HCT116 (cell line): ENCODE data around the gene LSP1.

Source experiments
- CEBPB ChIP-seq: IDR thresholded peaks from 2 replicates; pipeline ENCODE4 v1.6.1; 2012; ENCODE audit warnings: low read depth
- ELF1 ChIP-seq: IDR thresholded peaks from 2 replicates; pipeline ENCODE4 v1.6.1; 2012; ENCODE audit warnings: low read depth, borderline replicate concordance
- POLR2A ChIP-seq: IDR thresholded peaks from 2 replicates; pipeline ENCODE4 v1.7.0; 2011; ENCODE audit warnings: borderline replicate concordance; ENCODE audit not compliant: insufficient read depth, insufficient read length; ENCODE audit errors: extremely low read depth
- POLR2AphosphoS5 ChIP-seq: IDR thresholded peaks from 2 replicates; pipeline ENCODE4 v1.6.1; 2011; ENCODE audit warnings: mild to moderate bottlenecking, low read depth, low read length, moderate library complexity
- SIN3A ChIP-seq: IDR thresholded peaks from 2 replicates; pipeline ENCODE4 v1.6.1; 2012; ENCODE audit warnings: low read depth
- YY1 ChIP-seq: IDR thresholded peaks from 2 replicates; pipeline ENCODE4 v1.6.1; 2011; ENCODE audit warnings: low read length, low read depth, moderate library complexity, mild to moderate bottlenecking; ENCODE audit not compliant: insufficient replicate concordance; ENCODE audit errors: extremely low read depth
- ZFX ChIP-seq: fragments of 450-650 bp; IDR thresholded peaks from 2 replicates; pipeline ENCODE4 v1.6.1; 2017
- TF ChIP-seq, protein P1 (sequence below), 3 experiments: fragments of 200-600 bp in 1 of 3; sonication (generic) in 1 of 3; IDR thresholded peaks in 2 of 3; conservative IDR thresholded peaks in 1 of 3; 2 replicates each; pipeline ENCODE4 v1.5.1; 2012 to 2017; ENCODE audit warnings: low read depth in 2 of 3, low read length in 2 of 3, antibody characterized with exemption in 1 of 3, borderline replicate concordance in 1 of 3, control low read depth in 1 of 3, mild to moderate bottlenecking in 1 of 3, mixed read lengths in 1 of 3, mixed run types in 1 of 3, moderate library complexity in 1 of 3; ENCODE audit not compliant: insufficient read depth in 1 of 3
- TF ChIP-seq, protein P2 (sequence below): IDR thresholded peaks from 2 replicates; pipeline ENCODE4 v1.6.1; 2012
- TF ChIP-seq, protein P3 (sequence below): IDR thresholded peaks from 2 replicates; pipeline ENCODE4 v1.6.1; 2011; ENCODE audit warnings: mild to moderate bottlenecking, low read length, moderate library complexity; ENCODE audit not compliant: insufficient replicate concordance; ENCODE audit errors: extremely low read depth

DNA sequence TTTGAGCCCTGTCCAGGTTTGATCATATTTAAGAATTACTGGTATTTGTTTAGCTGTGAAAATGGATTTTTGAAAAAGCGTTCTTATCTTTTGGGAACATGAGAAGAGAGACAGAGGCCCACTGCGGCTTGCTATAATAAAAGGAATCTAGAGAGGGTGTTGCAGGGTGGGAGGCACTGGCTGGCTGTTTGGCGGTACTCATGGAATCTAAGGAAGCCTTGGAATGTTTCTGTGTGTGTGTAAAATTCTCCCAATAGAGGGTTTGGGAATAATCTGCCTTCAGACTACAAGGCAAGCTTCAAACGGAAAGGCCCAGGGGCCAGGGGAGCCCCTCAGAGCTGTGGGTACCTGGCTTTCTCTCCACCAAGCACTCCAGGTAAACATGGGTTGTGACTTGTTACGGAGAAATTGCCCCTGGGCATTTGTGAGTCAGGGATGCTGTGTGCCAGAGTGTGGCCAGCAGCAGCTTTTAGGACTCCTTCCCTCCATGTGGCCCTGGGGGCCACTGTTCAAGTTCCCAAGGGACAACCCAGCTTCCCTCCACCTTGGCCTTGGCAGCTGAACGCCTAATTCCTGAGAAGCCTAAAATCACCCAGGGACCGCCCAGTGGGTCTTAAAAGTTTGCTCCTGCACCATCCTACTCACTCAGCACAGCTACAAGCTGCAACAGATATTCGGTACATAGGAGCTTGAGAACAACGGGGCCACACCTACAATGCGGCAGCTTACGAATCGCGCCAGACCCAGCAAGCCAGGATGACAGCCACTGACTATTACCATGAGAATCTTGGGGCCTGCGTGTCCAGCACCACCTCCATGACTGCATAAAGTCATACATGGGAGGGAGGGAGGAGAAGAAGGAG, 32.2 kb upstream of the LSP1 start:
- TF ChIP-seq, protein P1, sequence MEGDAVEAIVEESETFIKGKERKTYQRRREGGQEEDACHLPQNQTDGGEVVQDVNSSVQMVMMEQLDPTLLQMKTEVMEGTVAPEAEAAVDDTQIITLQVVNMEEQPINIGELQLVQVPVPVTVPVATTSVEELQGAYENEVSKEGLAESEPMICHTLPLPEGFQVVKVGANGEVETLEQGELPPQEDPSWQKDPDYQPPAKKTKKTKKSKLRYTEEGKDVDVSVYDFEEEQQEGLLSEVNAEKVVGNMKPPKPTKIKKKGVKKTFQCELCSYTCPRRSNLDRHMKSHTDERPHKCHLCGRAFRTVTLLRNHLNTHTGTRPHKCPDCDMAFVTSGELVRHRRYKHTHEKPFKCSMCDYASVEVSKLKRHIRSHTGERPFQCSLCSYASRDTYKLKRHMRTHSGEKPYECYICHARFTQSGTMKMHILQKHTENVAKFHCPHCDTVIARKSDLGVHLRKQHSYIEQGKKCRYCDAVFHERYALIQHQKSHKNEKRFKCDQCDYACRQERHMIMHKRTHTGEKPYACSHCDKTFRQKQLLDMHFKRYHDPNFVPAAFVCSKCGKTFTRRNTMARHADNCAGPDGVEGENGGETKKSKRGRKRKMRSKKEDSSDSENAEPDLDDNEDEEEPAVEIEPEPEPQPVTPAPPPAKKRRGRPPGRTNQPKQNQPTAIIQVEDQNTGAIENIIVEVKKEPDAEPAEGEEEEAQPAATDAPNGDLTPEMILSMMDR (IDR thresholded peaks at IDR 0.05 in 2 of 3, conservative IDR thresholded peaks at IDR 0.05 in 1 of 3; ENCODE audit: borderline replicate concordance in 1 of 3, insufficient read depth in 1 of 3, low read depth in 2 of 3, low read length in 2 of 3), result no peak
- no peak for TF ChIP-seq POLR2A
- TF ChIP-seq, protein P2, sequence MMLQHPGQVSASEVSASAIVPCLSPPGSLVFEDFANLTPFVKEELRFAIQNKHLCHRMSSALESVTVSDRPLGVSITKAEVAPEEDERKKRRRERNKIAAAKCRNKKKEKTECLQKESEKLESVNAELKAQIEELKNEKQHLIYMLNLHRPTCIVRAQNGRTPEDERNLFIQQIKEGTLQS, result no peak
- TF ChIP-seq ZFX, result no peak
- no peak for TF ChIP-seq SIN3A
- no peak for TF ChIP-seq YY1
- TF ChIP-seq ELF1, result no peak
- TF ChIP-seq POLR2AphosphoS5, result no peak
- TF ChIP-seq, protein P3, sequence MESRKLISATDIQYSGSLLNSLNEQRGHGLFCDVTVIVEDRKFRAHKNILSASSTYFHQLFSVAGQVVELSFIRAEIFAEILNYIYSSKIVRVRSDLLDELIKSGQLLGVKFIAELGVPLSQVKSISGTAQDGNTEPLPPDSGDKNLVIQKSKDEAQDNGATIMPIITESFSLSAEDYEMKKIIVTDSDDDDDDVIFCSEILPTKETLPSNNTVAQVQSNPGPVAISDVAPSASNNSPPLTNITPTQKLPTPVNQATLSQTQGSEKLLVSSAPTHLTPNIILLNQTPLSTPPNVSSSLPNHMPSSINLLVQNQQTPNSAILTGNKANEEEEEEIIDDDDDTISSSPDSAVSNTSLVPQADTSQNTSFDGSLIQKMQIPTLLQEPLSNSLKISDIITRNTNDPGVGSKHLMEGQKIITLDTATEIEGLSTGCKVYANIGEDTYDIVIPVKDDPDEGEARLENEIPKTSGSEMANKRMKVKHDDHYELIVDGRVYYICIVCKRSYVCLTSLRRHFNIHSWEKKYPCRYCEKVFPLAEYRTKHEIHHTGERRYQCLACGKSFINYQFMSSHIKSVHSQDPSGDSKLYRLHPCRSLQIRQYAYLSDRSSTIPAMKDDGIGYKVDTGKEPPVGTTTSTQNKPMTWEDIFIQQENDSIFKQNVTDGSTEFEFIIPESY, result no peak
- TF ChIP-seq CEBPB, result no peak
